ENCODE measurements around the gene RPP25L. TPM values are rescaled to one million over a fixed set of nuclear protein-coding genes. Genes with fewer than 3 reads are reported as not detected.

The RPP25L gene
- total and polyA plus RNA-seq, 12 donors = 10.5 to 42.9 (median 27.6) TPM

- no peak for DNase-seq
- TF ChIP-seq POLR2A (IDR thresholded peaks at IDR 0.05) (no peak), CTCF (IDR thresholded peaks at IDR 0.05) (peak in 2 of 6 experiments; percentile 27 to 28)
- 77 to 90% (median 89%) methylated on average over 7 of the region's 7 CpGs for WGBS, 4 donors
- Histone ChIP-seq H3K4me1 (replicated peaks in 1 of 2) (peaks cover 14 to 17% of the 10 kb centered on the region in 2 donors), H3K27me3 (no peaks in the 10 kb centered on the region), H3K27ac (no peak overlapping the region), H3K4me3 (no peak overlapping the region), H3K9me3 (replicated peaks in 1 of 3) (no peaks in the 10 kb centered on the region), H3K36me3 (replicated peaks in 1 of 2) (no peaks in the 10 kb centered on the region)
- intact Hi-C loops (cut with DNase I) = no loop called here
Observed at GRCh38 chr9:34562135-34562745, 49.7 kb downstream of the RPP25L start.

DNA sequence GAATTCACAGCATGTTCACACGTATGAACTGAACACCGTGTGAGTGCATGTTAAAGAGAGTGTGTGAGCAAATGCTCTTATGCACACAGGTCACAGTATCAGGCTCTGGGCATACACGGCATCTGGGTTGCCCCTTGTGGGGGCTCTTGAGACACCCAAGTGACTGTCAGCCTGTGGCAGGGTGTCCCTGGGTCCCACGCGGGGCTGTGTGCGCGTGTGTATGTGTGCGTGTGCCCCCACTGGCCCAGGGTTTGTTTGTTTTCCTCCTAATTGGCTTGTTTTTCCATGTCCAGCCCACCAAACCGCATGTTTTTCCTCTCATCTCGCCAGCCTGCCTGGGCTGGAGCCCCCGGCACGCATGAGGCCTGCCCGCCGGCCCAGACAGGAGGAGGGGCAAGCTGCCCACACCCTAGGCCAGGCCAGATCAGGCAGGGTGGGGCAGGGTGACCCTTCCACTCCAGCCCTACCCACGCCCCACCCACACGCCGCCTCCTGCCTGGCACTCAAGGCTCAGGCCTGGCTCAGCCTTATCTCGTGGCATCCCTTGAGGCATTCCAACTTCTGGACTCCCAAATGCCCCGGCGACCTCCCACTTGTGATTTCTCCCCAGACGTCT lies 51.2 kb downstream of the RPP25L start:
- WGBS, 4 donors = 65 to 77% (median 74%) methylated on average over 13 to 21 of the region's 21 CpGs
- no peak overlapping the region for H3K4me3 ChIP-seq
- no peaks in the 10 kb centered on the region for H3K9me3 ChIP-seq (replicated peaks in 1 of 3)
- TF ChIP-seq POLR2A (IDR thresholded peaks at IDR 0.05) = no peak
- TF ChIP-seq CTCF (IDR thresholded peaks at IDR 0.05) = no peak
- DNase-seq = no peak
- no peaks in the 10 kb centered on the region for H3K27me3 ChIP-seq
- H3K27ac ChIP-seq = peak overlapping the region in 1 of 5 donors; percentile 35
- no peaks in the 10 kb centered on the region for H3K36me3 ChIP-seq (replicated peaks in 1 of 2)
- intact Hi-C loops (cut with DNase I) = no loop called here
- H3K4me1 ChIP-seq (replicated peaks in 1 of 2) = peaks cover 14 to 17% of the 10 kb centered on the region in 2 donors

Small RNA genes lying within 50 kb of the gene (small RNA-seq; reads per million reads assigned to genes)
- 0 reads per million in 2 donors for gene CCL27

Other genes with a start within 250 kb of the RPP25L start
- gene MYORG, start 235.2 kb downstream of the RPP25L start, total RNA-seq = 10 to 100 TPM in 8 of 9 donors, 1 to 10 TPM in 1; 3.5 to 33.8 (median 14.9) TPM
- gene MYORG, start 235.2 kb downstream of the RPP25L start, polyA plus RNA-seq = 10 to 100 TPM in 1 of 3 donors, 1 to 10 TPM in 2; 1.1 to 11.4 (median 1.9) TPM
- gene FAM219A, start 153.5 kb downstream of the RPP25L start, total RNA-seq = 10 to 100 TPM in 8 of 9 donors, 1 to 10 TPM in 1; 7.6 to 26.9 (median 15.4) TPM
- 10 to 100 TPM in 2 of 3 donors, 1 to 10 TPM in 1; 7.8 to 15.1 (median 14.7) TPM for gene FAM219A, start 153.5 kb downstream of the RPP25L start, polyA plus RNA-seq
- under 1 TPM in 2 of 9 donors, not detected in 7; 0.06 to 0.28 TPM for gene DNAI1, start 153.3 kb downstream of the RPP25L start, total RNA-seq
- 1 to 10 TPM in 1 of 3 donors, under 1 TPM in 2; 0.07 to 1.4 (median 0.30) TPM for gene DNAI1, start 153.3 kb downstream of the RPP25L start, polyA plus RNA-seq
- 1 to 10 TPM in 1 of 9 donors, under 1 TPM in 1, not detected in 7; 0.39 to 1.4 TPM for gene ENHO, start 89.1 kb downstream of the RPP25L start, total RNA-seq
- 1 to 10 TPM in 1 of 3 donors, under 1 TPM in 2; 0.24 to 1.6 (median 0.88) TPM for gene ENHO, start 89.1 kb downstream of the RPP25L start, polyA plus RNA-seq
- gene CNTFR, start 22.4 kb downstream of the RPP25L start, total RNA-seq = 1 to 10 TPM; 2.2 to 9.7 (median 3.7) TPM
- 10 to 100 TPM in 1 of 3 donors, 1 to 10 TPM in 2; 1.1 to 15.2 (median 5.7) TPM for gene CNTFR, start 22.4 kb downstream of the RPP25L start, polyA plus RNA-seq
- 100 to 1,000 TPM in 5 of 9 donors, 10 to 100 TPM in 4; 46.6 to 163 (median 106) TPM for gene DCTN3, start 8.4 kb upstream of the RPP25L start, total RNA-seq
- gene DCTN3, start 8.4 kb upstream of the RPP25L start, polyA plus RNA-seq = 10 to 100 TPM; 51.3 to 95.8 (median 74.0) TPM
- gene ARID3C, start 17.0 kb upstream of the RPP25L start, total RNA-seq = not detected
- gene ARID3C, start 17.0 kb upstream of the RPP25L start, polyA plus RNA-seq = not detected
- 100 to 1,000 TPM in 4 of 9 donors, 10 to 100 TPM in 5; 63.4 to 158 (median 86.4) TPM for gene SIGMAR1, start 25.7 kb upstream of the RPP25L start, total RNA-seq
- gene SIGMAR1, start 25.7 kb upstream of the RPP25L start, polyA plus RNA-seq = 10 to 100 TPM; 34.6 to 96.3 (median 65.9) TPM
- 100 to 1,000 TPM in 1 of 9 donors, 10 to 100 TPM in 8; 48.6 to 101 (median 87.4) TPM for gene GALT, start 34.6 kb upstream of the RPP25L start, total RNA-seq
- 100 to 1,000 TPM in 2 of 3 donors, 10 to 100 TPM in 1; 37.5 to 147 (median 110) TPM for gene GALT, start 34.6 kb upstream of the RPP25L start, polyA plus RNA-seq
- 10 to 100 TPM in 5 of 9 donors, 1 to 10 TPM in 4; 8.0 to 53.7 (median 14.2) TPM for gene IL11RA, start 40.1 kb upstream of the RPP25L start, total RNA-seq
- gene IL11RA, start 40.1 kb upstream of the RPP25L start, polyA plus RNA-seq = 10 to 100 TPM in 2 of 3 donors, 1 to 10 TPM in 1; 5.2 to 27.9 (median 26.2) TPM
- gene CCL27, start 50.6 kb upstream of the RPP25L start, total RNA-seq = under 1 TPM in 3 of 9 donors, not detected in 6; 0.33 to 0.65 (median 0.38) TPM
- gene CCL27, start 50.6 kb upstream of the RPP25L start, polyA plus RNA-seq = under 1 TPM in 2 of 3 donors, not detected in 1; 0.10 to 0.24 TPM
- gene CCL19, start 79.2 kb upstream of the RPP25L start, total RNA-seq = 1 to 10 TPM in 2 of 9 donors, under 1 TPM in 1, not detected in 6; 0.39 to 2.4 (median 1.6) TPM
- 10 to 100 TPM in 2 of 3 donors, 1 to 10 TPM in 1; 7.5 to 23.3 (median 11.9) TPM for gene CCL19, start 79.2 kb upstream of the RPP25L start, polyA plus RNA-seq
- 100 to 1,000 TPM in 1 of 9 donors, 10 to 100 TPM in 7, 1 to 10 TPM in 1; 2.2 to 295 (median 31.6) TPM for gene CCL21, start 98.0 kb upstream of the RPP25L start, total RNA-seq
- 100 to 1,000 TPM in 1 of 3 donors, 10 to 100 TPM in 2; 32.3 to 152 (median 33.7) TPM for gene CCL21, start 98.0 kb upstream of the RPP25L start, polyA plus RNA-seq